Islet precursor cell (in vitro differentiated cells): ENCODE results near the gene HNRNPA3.
"Not testable (repeated sequence)": the region's sequence is repeated elsewhere in the genome, so short reads cannot be mapped to it uniquely, and the experiment has no call there.

ENCODE experiments used
- DNase-seq: peaks from one replicate; pipeline ENCODE4 v3.0.0-alpha.2; 2018

HNRNPA3 gene

DNA sequence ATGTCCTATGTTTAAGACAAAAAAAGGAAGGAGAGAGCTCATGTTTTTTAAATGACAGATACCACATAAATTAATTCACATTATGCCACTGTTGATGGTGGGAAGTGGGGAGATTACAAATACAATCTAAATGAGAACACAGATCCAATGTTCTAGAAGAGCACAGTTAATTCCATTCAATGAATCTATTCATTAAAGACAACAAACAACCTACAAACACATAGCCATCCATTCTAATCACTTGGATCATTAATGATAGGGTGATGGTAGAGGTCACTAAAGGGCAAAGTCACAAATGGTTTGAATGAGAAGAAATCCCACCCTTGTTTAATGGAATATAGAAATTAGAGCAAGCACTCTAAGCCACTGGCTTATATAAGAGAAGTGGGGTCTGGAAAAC is 21.7 kb downstream of the HNRNPA3 start:
- DNase-seq, result no peak

DNA sequence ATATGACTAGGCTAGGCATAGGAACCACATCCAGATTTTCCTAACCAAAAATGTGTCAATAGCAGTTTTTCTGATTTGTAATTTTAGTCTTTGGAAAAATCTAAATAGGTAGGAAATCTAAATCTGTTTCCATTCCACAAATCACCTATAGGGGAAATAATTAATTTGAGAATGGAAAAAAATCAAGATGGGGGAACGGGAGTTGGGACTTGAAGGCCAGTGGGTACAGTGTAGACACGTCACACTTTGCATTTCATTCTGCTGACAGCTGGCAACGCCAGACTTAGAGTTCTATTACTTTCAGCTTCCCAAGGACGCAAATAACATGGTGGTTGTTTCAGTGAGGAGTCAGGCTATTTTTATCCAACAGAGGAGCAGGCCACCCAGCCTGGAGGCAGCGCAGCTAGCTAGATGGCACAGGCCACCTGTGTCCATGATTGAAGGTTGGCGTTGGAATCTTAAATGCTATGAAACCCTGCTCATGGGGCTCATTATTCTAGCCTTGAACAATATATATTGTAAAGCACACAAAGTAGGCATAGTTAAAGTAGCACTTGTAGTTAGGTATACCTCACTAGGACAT is 23.4 kb downstream of the HNRNPA3 start:
- no peak for DNase-seq

DNA sequence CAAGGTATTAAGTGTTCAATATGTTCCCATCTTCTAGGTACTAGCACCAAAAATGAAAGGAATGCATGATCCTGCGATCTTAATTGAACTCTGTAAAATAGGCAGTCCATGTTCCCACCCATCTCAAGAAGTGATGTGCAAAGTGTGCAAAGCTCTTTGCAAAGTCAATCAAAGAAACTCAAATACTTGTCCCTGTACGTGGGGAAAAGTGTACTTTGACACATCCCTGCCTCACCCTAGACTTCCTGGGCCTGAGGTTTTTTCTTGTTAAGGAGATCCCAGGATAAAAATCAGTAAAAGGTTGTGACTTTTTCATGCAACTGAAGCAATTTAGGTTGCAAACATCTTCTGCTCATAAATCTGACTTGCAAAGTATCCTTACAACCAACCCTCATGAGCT is 25.3 kb downstream of the HNRNPA3 start:
- no peak for DNase-seq

DNA sequence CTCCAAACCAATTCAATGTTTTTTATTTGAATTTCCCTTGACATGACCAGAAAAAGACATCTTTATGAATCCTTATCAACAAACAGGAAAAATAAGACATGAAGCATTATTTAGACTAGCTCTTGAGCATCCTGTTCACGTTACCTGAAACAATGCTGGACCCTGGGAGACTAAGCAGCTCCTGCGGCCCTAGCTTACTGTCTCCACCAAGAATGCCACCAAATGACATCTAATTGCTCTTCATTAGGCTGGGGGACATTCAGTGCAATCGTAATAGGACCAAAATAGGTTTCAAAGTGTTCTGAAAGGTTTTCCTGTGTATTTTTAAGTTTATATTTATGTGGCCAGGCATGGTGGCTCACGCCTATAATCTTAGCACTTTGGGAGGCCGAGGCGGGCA is 26.5 kb downstream of the HNRNPA3 start:
- no peak for DNase-seq

DNA sequence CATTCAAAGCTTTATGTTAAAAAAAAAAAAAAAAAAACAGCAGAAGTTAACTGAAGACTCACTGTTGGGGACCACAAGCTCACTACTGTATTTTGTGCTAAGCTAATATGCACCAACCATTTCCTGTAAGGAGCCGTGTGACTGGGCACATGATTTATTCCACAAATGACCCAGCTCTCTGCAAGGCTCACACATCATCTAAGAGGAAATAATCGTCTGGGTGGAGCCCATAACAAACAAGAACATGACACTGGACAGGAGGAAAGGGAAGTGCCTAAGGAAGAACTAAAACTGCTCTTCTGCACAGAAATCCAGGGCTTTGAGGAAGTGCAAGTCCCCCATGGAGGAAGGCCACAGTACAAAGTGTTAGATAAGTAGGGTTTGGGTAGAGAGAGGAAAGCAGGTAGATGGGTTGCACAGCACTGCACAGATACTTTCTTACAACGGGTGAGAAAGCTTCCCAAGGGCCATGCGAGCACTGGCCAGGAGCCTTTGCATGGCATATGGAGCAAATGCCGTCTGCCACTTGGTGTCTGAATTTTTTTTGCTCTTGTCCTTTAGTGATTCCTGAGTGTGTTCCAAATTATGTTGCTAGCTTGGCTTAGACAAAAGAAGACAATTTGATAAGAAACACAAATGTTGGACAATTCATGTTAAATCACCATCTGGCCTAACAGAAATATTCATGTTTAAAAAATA is 27.5 kb downstream of the HNRNPA3 start:
- no peak for DNase-seq

DNA sequence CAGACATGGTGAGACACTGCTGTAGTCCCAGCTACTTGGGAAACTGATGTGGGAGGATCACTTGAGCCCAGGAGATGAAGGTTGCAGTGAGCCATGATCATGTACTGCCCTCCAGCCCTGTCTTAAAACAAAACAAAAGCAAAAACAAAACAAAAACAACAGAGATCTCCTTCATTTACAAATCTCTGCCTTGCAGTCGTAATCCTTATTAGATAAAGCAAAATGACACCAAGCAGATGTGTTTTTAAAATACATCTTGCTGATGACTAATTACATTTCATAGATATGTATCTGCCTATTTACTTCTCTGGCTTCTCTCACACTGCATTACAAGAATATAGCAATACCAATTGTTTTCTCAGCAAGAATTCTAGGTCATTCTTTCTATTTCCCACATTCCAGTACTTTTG is 29.1 kb downstream of the HNRNPA3 start:
- no peak for DNase-seq

DNA sequence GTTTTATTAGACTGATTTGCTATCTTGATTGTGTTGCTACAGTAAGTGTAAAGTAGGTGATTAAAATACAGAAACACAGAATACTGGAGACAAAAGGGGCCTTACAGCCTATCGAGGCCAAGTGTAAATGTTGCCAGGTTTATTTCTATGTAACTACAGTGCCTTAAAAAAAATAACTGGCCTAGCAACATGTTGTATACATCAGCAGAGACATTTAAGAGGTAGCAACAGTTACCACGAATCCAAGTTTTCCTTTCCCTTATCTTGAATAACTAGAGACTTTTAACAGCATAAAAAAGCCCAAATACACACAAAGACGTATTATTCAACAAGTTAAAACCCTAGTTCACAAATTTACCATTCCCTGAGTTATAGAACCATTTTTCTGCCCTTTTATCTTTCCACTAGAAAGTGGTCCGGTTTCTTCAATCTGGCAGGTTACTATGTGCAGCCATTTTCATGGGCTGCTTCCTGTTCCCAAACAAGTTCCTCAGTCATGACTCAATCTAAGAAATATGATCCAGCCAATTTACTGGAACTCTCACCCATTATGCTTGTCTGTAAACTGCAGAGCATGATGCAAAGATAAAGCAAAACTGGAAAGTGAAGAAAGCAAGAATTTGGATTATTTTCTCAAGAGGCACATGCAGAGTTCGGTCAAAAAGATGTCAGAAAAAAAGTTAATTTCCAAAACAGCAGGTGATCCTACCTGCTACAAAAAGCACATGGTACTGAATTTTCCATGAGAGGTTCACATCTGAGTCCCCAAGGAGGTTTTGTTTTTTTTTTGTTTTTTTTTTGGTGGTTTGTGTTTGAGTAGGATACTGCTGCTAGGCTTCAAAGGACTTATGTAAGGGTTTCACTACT is 29.8 kb downstream of the HNRNPA3 start:
- peak; percentile 69 for DNase-seq

DNA sequence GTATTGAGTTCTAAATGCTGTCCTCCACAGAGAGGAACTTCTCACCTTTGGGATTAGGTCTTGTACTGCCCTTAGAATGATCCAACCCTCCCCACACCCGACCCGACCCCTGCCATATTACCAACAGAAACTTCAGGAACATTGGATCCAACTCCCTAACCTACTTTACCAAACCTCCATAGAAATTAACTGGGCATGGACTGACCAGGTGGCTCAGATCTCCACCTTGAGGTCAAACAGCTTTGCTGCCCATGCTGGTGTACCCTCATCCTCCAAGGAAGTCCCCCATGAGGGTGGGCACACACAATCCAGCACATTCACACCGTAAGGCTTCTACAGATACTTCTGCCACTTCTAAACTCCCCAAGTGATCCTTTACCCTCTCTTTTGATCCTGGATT is 30.5 kb downstream of the HNRNPA3 start:
- no peak for DNase-seq

DNA sequence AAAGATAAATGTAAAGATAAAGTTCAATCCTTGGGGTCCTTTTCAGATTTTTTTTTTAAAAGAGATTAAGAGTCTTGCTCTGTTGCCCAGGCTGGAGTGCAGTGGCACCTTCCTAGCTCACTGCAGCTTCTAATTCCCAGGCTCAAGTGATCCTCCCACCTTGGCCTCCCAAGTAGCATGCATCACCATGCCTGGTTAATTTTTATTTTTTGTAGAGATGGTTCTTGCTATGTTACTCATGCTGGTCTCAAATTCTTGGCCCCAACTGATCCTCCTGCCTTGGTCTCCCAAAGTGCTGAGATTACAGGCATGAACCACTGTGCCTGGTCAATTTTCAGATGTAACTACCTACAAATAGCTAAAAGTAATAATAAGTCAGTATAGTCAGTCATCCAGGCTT is 30.9 kb downstream of the HNRNPA3 start:
- no peak for DNase-seq

DNA sequence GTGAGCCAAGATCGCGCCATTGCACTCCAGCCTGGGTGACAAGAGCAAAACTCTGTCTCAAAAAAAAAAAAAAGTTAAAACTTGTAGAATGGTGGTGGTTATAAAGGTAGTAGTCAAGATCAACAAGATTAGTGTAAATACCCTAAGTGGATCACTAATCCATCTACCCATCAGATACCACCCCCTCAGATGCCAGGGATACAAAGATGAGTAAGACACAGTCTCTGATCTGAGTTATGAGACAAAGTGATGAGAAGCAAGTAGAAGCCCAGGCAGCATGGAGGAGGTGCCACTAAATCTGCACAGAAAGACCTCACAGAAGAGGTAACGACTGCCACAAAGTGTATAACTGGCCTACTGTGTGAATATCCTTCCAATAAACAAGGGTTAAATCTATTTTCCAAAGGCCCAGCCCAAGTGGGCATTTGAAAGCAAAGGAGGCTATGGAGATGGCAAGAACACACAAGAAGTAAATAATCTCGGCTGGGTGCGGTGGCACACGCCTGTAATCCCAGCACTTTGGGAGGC is 31.7 kb downstream of the HNRNPA3 start:
- no peak for DNase-seq

DNA sequence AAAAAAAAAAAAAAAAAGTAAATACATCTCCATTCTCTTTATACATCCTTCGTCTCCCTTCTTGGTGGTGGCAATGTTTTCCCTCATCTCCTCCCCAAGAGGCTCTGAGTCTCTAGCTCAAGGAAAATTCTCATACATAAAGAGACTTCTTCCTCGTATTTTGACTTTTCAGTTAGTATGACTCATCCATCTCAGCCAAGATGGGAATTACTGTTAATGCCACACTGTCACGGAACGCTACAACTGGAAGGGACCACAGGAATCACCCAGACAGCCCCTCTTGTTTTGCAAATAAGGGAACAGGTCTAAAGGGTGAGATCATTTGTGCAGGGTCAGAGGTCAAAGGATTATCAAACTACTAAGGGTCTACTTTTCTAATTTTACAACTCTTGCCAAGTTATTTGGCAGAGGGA is 32.4 kb downstream of the HNRNPA3 start:
- peak; percentile 76 for DNase-seq

DNA sequence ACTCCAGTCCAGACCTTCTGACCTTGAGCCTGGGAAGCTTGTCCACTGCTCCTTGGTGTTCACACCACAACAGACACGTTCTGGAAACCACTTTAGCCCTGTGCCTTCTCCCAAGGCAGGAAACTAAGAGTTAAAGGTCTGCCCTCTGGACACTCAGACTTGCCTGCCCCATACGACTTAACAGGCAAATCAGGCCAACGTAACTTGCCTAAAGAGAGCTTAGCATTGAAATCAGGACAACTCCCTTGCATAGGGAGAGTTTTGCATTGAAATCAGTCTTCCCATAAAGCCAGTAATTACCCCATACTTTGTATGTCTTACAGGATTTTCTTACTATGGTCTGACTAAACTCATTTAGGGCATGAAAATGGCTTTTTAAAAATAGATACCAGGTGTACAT is 33.4 kb downstream of the HNRNPA3 start:
- no peak for DNase-seq

DNA sequence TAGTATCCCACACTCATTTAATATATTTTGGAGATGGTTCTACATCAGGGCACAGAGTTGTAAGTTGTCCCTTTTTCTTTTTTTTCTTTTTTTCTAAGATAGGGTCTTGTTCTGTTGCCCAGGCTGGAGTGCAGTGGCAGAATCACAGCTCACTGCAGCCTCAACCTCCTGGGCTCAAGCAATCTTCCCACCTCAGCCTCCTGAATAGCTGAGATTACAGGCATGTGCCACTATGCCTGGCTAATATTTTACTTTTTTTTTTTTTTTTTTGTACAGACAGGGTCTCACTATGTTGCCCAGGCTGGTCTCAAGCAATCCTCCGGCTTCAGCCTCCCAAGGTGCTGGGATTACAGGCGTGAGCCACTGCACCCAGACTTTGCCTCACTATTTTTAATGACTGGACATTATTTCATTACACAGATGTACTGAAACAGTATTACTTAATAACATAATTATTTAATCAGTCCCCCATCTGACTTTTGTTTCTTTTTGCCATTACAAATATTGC is 34.0 kb downstream of the HNRNPA3 start:
- not testable (repeated sequence) for DNase-seq

DNA sequence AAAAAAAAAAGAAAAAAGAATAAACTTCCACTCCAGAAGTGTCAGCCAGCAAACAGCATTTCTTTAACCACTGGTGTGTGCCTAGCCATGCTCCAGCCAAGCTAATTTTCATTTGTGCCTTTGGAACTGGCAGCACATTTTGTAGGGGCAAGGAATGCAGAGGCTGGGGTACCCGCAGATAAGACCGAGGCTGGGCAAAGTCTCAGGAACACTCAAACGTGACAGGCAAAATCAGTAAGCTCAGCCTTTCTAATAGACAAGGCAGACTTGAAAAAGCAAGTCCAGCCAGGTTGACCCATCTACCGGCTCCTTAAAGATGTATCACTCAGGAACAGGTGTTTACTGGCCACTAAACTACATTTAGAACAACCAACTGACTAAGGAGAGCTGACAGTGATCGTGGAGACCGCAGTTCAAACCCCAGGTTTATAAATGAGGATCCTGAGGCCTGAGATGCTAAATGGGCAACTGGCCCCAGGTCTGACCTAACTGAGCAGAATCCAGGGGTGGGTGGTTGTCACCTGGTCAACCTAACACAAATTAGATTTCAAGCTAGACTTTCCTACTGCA is 35.2 kb downstream of the HNRNPA3 start:
- no peak for DNase-seq

DNA sequence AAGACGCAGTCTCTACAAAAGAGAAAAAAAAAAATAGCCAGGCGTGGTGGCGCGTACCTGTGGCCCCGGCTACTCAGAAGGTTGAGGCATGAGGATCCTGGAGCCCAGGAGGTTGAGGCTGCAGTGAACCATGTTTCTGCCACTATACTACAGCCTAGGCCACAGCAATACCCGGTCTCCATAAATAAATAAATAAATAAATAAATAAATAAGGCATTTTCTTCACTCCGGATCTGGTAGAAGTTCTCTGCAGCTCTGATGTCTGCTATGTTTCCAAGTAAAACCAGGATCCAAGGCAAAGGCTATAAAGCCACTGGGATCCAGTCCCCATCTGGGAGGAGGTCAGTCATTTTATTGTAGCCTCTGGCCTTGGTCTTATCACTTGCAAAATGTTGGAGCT is 36.4 kb downstream of the HNRNPA3 start:
- DNase-seq, result no peak

DNA sequence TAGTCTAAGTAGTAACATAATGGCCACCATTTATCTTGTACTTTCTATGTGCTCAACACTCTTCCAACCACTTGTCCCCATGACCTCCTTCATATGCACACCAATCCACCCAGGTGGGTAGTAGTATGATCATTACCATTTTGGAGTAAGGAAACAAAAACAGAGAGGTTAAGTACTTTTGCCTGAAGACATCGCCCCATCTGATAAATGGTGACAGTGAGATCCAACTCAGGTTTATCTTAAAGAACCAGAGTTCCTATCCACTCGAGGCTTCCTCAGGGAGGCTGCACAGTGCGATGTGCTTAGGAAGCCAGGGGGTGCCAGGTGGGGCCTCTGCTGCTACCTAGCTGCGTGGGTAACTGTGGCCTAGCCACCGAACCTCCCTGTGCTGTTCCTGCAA is 37.9 kb downstream of the HNRNPA3 start:
- DNase-seq, result no peak

DNA sequence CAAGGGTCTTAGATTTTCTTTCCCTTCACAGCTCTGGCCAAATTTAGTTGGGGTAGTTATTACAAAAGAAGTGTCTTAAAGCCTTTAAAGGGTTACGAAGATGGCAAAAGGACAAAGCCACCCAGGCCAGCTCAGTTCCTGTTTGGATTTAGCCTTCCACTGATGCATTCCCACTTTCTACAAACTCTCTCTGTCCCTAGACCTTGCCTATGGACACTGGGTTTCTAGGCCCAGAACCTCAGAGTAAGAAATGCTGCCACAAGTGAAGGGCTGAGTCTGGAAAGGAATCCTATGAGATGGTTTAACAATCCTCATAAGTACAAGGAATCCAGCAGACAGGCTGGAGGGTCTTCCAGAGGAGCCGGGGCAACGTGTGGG is 38.6 kb downstream of the HNRNPA3 start:
- no peak for DNase-seq

DNA sequence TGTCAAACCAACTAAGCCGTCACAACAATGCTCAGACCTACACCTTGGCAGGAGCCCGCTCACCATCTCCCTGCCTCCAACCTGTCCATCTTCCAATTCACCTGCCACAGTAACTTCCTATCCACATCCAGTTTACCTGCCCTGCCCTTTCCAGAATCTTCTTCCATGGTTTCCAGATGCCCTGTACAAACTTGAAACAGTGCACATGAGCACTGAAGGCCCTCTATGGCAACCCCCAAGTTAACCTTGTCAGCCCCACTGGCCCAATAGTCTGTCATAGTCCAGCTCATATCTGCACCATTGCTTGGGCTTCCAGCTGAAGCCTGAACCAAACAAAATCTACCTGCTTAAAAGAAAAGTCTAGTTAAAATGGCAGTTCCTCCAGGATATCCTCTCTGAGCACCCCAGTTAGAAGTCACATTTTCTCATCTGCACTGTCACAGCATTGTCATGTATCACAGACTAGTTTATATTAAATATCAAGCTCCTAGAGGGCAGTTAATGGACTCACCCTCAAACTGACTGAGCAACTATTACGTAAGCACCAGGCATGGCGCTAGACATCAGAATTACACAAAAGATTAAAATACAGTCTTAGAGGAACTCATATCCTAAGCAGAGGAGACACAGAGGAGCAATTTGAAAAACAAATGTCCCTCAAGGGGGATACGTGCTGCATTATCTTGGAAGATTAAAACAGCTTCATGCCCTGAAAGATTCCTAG is 40.4 kb downstream of the HNRNPA3 start:
- no peak for DNase-seq

DNA sequence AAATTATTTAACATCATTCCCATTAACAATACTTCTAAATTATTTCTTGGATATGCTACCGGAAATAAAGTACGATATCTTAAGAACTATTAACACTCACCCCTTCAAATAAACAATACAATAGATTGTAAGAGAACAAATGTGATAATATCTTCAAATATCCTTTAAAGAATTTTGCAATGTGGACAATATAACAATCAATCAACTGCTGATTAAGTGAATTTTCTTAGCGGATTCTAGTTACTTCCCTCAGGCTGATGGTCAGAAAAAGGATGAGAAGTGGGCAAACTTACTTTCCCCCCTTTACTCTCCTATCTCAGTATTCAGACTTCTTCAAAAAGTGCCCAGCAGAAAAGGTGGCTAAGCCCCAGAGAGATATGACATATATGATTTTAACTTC is 41.1 kb downstream of the HNRNPA3 start:
- no peak for DNase-seq

DNA sequence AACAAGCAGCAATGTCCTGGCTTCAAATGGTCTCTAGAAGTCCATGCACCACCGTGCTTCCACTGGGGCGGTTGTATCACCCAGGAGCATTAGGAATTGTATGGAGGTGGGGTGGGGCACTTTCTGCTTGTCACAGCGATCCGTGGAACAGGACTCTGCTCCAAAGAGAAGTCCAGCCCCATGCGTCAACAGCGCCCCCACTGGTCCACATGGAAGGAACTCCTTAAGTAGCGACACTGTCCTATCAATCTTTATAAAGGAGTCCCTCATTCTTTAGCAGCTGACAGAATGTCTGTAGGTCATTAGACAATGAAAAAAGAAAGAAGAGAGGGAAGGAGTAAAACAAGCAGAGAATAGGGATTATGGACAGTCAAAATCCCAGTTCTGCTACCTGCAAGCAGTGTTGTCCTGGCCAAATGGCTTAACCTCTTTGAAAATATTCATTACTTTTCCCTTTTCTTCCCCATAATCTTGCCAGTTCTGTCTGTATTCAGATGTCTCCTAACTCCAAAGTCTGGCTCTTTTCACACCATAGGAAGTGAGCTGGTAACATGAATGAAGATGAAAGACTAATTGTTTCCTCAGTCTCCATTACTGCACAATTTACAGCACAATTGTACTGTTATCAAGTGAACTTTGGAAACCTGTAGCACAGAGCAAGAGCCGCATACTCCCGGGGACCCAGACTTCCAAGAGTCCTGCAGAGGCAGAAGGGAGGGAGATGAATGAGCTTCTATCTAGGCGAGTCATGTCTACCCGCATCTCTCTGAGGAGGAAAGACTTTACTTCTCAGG is 42.0 kb downstream of the HNRNPA3 start:
- DNase-seq, result peak; percentile 83

DNA sequence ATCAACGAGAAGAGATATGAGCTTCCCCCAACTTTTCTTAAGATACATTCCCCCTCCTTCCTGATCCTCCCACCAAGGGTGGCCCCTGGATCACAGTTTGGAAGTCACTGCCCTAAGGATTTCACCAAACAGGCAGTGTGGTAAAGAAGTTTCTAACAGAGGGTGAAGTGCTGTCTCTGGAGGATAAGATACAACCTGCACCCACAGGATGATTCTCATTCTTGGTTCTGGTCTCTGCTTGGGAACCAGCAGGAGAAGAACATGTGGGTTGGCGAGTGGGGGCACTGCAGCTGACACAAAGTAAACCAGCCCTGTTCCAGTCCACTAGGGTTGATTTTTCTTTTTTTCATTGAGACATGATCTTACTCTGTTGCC is 42.6 kb downstream of the HNRNPA3 start:
- DNase-seq, result no peak

DNA sequence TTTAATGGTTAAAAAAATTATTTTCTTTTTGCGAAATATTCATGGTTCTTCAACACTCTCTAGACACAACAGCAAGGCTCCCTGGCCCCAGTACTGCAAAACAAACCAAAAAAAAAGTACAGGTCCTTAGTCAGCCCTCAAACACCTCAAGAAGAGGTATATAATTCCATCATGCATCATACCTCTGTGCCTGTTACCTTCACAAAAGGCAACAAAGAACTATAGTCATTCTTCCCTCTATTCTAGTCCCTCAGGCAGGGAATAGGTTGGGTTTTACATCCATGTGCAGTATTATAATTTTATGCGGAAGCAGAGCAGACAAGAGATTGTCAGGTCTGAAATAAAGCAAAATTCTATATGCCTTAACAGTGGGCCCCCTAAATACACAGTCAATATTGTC is 43.4 kb downstream of the HNRNPA3 start:
- no peak for DNase-seq
